Cardiac muscle cell (in vitro differentiated cells and primary cell): ENCODE results near the gene CPLX3. TPM values are rescaled to one million over a fixed set of nuclear protein-coding genes. Genes with fewer than 3 reads are reported as not detected.

Experiments used
- DNase-seq, 2 donors: peaks; one replicate each; pipeline versions ENCODE4 v3.0.0 to v3.0.0-alpha.2; 2010 to 2017; ENCODE audit warnings: low read depth in 1 of 2, low spot score in 1 of 2
- H3K27ac ChIP-seq: fragments of 200-600 bp; sonication (generic); 2 replicates; pipeline ENCODE4 v1.5.1; 2016
- H3K27me3 ChIP-seq: fragments of 200-600 bp; sonication (generic); 2 replicates; pipeline ENCODE4 v1.6.0; 2016; ENCODE audit warnings: control low read depth
- H3K36me3 ChIP-seq: fragments of 200-600 bp; sonication (generic); 2 replicates; pipeline ENCODE4 v1.5.1; 2016; ENCODE audit warnings: control low read depth
- H3K4me1 ChIP-seq: fragments of 200-600 bp; sonication (generic); 2 replicates; pipeline ENCODE4 v1.8.1; 2017; ENCODE audit warnings: low read depth, mild to moderate bottlenecking, mixed run types
- H3K4me3 ChIP-seq: fragments of 200-600 bp; sonication (generic); 2 replicates; pipeline ENCODE4 v1.5.1; 2016; ENCODE audit warnings: mild to moderate bottlenecking
- H3K9me3 ChIP-seq: fragments of 200-600 bp; sonication (generic); 2 replicates; pipeline ENCODE4 v1.5.1; 2017; ENCODE audit warnings: low read depth, mild to moderate bottlenecking, control low read depth
- polyA plus RNA-seq: library from polyadenylated mRNA; unstranded; fragments of >200 nt; fragmentation: Nextera tagmentation; extraction: Ambion mirVana; gene quantifications from 2 replicates; pipeline ENCODE4 v1.2.1, GENCODE V29; 2016
- total RNA-seq: library from RNA; depleted of rRNA; stranded (reverse); fragments of >200 nt; gene quantifications from 2 replicates; pipeline ENCODE4 v1.2.3, GENCODE V29; 2016
- TF ChIP-seq, protein P1 (sequence below): IDR thresholded peaks from 2 replicates; pipeline ENCODE4 v1.5.1; 2012; ENCODE audit warnings: low read depth, mild to moderate bottlenecking, low read length

CPLX3 gene
- total and polyA plus RNA-seq, 2 experiments from 2014 or later, result not detected

DNA sequence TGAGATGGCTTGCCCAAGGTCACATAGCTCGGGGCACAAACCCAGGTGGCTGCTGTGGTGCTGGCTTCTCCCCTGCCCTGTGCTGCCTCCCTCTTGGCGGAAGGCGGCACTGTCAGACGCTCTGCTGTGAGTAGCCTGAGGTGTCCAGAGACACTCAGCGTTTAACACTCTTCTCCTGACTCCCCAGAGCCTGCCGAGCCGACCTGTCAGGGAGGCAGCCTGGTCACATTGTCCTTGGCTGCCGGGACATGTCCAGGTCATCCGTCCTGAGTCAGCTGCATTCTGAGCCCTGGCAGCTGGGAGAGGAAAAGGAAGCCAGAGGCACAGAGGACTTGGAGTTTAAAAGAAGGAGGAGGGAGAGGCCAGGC lies 9.1 kb upstream of the CPLX3 start:
- Histone ChIP-seq H3K27me3 (no peaks in the 10 kb centered on the region), H3K9me3 (no peaks in the 10 kb centered on the region), H3K4me1 (no peaks in the 10 kb centered on the region), H3K36me3 (no peaks in the 10 kb centered on the region), H3K27ac (no peak overlapping the region), H3K4me3 (no peak overlapping the region)
- TF ChIP-seq, protein P1, sequence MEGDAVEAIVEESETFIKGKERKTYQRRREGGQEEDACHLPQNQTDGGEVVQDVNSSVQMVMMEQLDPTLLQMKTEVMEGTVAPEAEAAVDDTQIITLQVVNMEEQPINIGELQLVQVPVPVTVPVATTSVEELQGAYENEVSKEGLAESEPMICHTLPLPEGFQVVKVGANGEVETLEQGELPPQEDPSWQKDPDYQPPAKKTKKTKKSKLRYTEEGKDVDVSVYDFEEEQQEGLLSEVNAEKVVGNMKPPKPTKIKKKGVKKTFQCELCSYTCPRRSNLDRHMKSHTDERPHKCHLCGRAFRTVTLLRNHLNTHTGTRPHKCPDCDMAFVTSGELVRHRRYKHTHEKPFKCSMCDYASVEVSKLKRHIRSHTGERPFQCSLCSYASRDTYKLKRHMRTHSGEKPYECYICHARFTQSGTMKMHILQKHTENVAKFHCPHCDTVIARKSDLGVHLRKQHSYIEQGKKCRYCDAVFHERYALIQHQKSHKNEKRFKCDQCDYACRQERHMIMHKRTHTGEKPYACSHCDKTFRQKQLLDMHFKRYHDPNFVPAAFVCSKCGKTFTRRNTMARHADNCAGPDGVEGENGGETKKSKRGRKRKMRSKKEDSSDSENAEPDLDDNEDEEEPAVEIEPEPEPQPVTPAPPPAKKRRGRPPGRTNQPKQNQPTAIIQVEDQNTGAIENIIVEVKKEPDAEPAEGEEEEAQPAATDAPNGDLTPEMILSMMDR, result peak; percentile 11
- peak in 1 of 2 donors; percentile 42 for DNase-seq

DNA sequence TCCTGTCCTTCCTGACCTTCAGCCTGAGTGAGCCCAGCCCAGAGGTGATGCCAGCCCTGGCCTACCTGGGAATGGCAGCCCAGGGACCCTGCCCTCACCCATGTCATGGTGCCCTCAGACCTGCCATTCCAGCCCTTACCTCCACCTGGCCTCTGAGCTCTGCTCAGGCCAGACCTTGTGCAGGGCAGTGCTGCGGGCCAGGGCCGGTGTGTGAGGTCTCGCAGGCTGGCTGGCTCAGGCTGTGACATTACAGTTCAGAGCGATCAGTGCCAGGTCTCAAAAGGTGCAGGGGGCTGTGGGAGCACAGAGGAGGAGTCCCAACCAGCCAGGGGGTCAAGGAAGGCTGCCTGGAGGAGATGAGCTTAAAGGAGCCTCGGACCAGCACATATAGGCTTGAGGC lies 6.4 kb upstream of the CPLX3 start:
- Histone ChIP-seq H3K36me3 (no peaks in the 10 kb centered on the region), H3K27me3 (peaks cover 14% of the 10 kb centered on the region), H3K27ac (no peak overlapping the region), H3K4me1 (no peaks in the 10 kb centered on the region), H3K9me3 (no peaks in the 10 kb centered on the region), H3K4me3 (no peak overlapping the region)
- TF ChIP-seq, protein P1, result no peak
- DNase-seq, result no peak

DNA sequence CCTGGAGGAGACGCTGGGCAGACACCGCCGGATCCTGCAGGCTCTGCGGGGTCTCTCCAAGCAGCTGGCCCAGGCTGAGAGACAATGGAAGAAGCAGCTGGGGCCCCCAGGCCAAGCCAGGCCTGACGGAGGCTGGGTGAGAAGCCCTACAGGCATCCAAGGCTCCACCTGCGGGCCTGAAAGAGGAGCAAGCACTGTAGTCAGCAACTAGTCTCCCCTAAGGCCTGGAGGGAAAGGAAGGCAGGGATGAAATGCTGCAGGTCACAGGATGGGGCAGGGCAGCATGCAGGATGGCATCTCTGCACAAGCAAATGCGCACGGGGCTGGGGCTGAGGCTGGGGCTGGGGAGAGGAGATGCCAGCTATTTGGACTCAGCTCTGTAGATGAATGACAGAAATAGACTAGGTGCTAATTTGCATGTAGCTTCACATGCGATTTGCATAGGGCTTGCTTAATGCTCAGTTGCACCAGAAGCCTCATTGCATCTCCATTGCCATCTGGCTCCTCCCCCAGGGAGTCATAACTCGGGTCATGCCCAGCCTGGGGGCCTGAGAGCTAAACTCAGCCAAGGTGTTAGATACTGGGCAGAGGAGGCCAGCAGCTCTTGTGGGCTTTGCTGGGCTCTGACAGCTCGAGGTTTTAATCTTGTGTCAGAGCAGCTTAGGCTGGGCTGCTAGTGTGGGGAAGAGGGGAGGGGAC lies 5.2 kb upstream of the CPLX3 start:
- no peaks in the 10 kb centered on the region for H3K9me3 ChIP-seq
- H3K4me3 ChIP-seq, result no peak overlapping the region
- H3K36me3 ChIP-seq, result no peaks in the 10 kb centered on the region
- DNase-seq, result peak in 1 of 2 donors; percentile 28
- H3K27me3 ChIP-seq, result peaks cover 23% of the 10 kb centered on the region
- no peaks in the 10 kb centered on the region for H3K4me1 ChIP-seq
- no peak overlapping the region for H3K27ac ChIP-seq
- TF ChIP-seq, protein P1, result no peak

DNA sequence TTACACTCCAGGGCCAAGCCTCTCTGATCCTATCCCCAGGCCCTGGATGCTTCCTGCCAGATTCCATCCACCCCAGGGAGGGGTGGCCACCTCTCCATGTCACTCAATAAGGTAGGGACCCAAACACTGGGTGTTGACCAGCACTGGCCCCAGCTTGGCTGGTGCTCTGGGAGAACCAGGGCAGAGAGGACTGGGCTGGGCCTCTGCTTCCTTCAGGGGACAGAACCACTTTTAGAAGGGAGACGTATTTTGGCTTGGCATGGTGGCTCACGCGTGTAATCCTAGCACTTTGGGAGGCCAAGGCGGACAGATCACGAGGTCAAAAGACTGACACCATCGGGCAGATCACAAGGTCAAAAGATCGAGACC lies 4.7 kb upstream of the CPLX3 start:
- H3K4me3 ChIP-seq, result no peak overlapping the region
- H3K36me3 ChIP-seq, result no peaks in the 10 kb centered on the region
- DNase-seq, result no peak
- no peaks in the 10 kb centered on the region for H3K9me3 ChIP-seq
- peaks cover 27% of the 10 kb centered on the region for H3K27me3 ChIP-seq
- TF ChIP-seq, protein P1, result no peak
- no peak overlapping the region for H3K27ac ChIP-seq
- no peaks in the 10 kb centered on the region for H3K4me1 ChIP-seq

DNA sequence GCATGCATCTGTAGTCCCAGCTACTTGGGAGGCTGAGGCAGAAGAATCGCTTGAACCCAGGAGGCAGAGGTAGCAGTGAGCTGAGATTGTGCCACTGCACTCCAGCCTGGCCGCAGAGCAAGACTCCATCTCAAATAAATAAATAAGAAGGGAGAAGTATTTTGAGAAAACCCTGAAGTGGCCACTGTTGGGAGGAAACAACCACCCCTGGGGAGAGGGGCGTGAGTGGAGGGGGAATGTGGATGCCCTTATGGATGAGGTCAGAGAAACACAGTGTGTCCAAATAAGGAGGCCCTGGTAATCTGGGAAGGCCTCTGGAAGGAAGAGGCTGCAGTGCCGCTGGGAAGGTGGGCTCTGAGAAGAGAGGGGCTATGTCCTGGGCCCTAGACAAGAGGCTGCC lies 4.2 kb upstream of the CPLX3 start:
- Histone ChIP-seq H3K9me3 (no peaks in the 10 kb centered on the region), H3K27me3 (peaks cover 32% of the 10 kb centered on the region), H3K4me1 (no peaks in the 10 kb centered on the region), H3K27ac (no peak overlapping the region), H3K36me3 (no peaks in the 10 kb centered on the region), H3K4me3 (no peak overlapping the region)
- DNase-seq, result no peak
- TF ChIP-seq, protein P1, result no peak
